Gastroesophageal sphincter (tissue), 4 donors: ENCODE results near the gene PBX1. TPM values are rescaled to one million over a fixed set of nuclear protein-coding genes. Genes with fewer than 3 reads are reported as not detected.

Experiments
- ATAC-seq: fragments of 150-250 bp; one replicate; pipeline ENCODE4 v1.9.1; 2016; ENCODE audit warnings: mild to moderate bottlenecking, moderate library complexity
- H3K27ac ChIP-seq, 4 donors: fragments of 200-600 bp; sonication (generic) in 3 of 4; 1 replicate in 3 of 4; 2 replicates in 1 of 4; pipeline ENCODE4 v1.5.1; 2016 to 2019
- H3K27me3 ChIP-seq: fragments of 200-600 bp; sonication (generic); one replicate; pipeline ENCODE4 v1.5.1; 2019
- H3K36me3 ChIP-seq, 2 donors: fragments of 200-600 bp; sonication (generic); one replicate each; pipeline ENCODE4 v1.5.1; 2019; ENCODE audit warnings: control low read depth in 1 of 2
- H3K4me1 ChIP-seq, 3 donors: fragments of 200-600 bp; sonication (generic); 1 replicate in 2 of 3; 2 replicates in 1 of 3; pipeline ENCODE4 v1.5.1; 2016 to 2019; ENCODE audit warnings: control low read depth in 2 of 3
- H3K4me3 ChIP-seq, 2 donors: fragments of 200-600 bp; sonication (generic); one replicate each; pipeline ENCODE4 v1.5.1; 2019; ENCODE audit warnings: mild to moderate bottlenecking in 1 of 2, moderate library complexity in 1 of 2
- H3K9me3 ChIP-seq, 3 donors: fragments of 200-600 bp; sonication (generic); one replicate each; pipeline ENCODE4 v1.5.1; 2017 to 2019; ENCODE audit warnings: control low read depth in 2 of 3
- CTCF ChIP-seq, 4 experiments: fragments of 200-600 bp in 2 of 4; fragments of 450-650 bp in 2 of 4; sonication (generic) in 1 of 4; IDR thresholded peaks; one replicate each; pipeline ENCODE4 v1.5.1; 2017 to 2019; ENCODE audit warnings: antibody characterized with exemption in 4 of 4, mild to moderate bottlenecking in 2 of 4, moderate library complexity in 2 of 4
- EP300 ChIP-seq: sonication (generic); formaldehyde crosslinking; IDR thresholded peaks from one replicate; pipeline ENCODE4 v1.6.1; 2017; ENCODE audit warnings: antibody characterized with exemption, mild to moderate bottlenecking
- POLR2A ChIP-seq, 2 donors: fragments of 450-650 bp; IDR thresholded peaks; one replicate each; pipeline ENCODE4 v1.6.1; 2017; ENCODE audit warnings: antibody characterized with exemption in 2 of 2, mild to moderate bottlenecking in 2 of 2, moderate library complexity in 1 of 2
- POLR2AphosphoS5 ChIP-seq: sonication (generic); formaldehyde crosslinking; IDR thresholded peaks from one replicate; pipeline ENCODE4 v1.6.1; 2017; ENCODE audit warnings: antibody characterized with exemption
- WGBS, 2 donors: methylation state at CpG; one replicate each; pipeline ENCODE4 v1.1.5; 2018; ENCODE audit warnings: low coverage in 1 of 2; 5-methylcytosine and 5-hydroxymethylcytosine counted together
- total RNA-seq, 4 donors: library from RNA; depleted of rRNA; stranded (reverse); fragments of >200 nt; gene quantifications; one replicate each; pipeline ENCODE4 v1.1.0, GENCODE V29; 2016

The PBX1 gene
- total RNA-seq, 4 donors from 2014 or later, result 75.8 to 177 (median 140) TPM

GRCh38 chr1:164569241-164569640, 10.3 kb downstream of the PBX1 start:
- no peaks in the 10 kb centered on the region for H3K27me3 ChIP-seq

GRCh38 chr1:164569866-164570265, 10.9 kb downstream of the PBX1 start:
- H3K36me3 ChIP-seq, result peaks cover 0 to 11% of the 10 kb centered on the region in 2 donors
- peak overlapping the region; percentile 30 to 89 (median 71) for H3K27ac ChIP-seq
- peaks cover 4 to 89% (median 13%) of the 10 kb centered on the region in 3 donors for H3K4me1 ChIP-seq
- TF ChIP-seq POLR2AphosphoS5, result peak; percentile 11
- no peak for TF ChIP-seq CTCF (IDR thresholded peaks at IDR 0.05)
- no peak for TF ChIP-seq EP300
- H3K9me3 ChIP-seq, result no peaks in the 10 kb centered on the region
- ATAC-seq, result no peak
- 68 to 73% methylated on average over 4 of the region's 4 CpGs for WGBS, 2 donors
- no peaks in the 10 kb centered on the region for H3K27me3 ChIP-seq
- H3K4me3 ChIP-seq, result peak overlapping the region in 1 of 2 donors; percentile 9

More at GRCh38 chr1:164569241-164569640, 10.3 kb downstream of the PBX1 start:
- peaks cover 4 to 83% (median 12%) of the 10 kb centered on the region in 3 donors for H3K4me1 ChIP-seq
- ATAC-seq, result no peak
- no peak overlapping the region for H3K4me3 ChIP-seq
- peaks cover 0 to 11% of the 10 kb centered on the region in 2 donors for H3K36me3 ChIP-seq
- no peak for TF ChIP-seq POLR2A (IDR thresholded peaks at IDR 0.05)
- TF ChIP-seq EP300, result no peak
- TF ChIP-seq CTCF (IDR thresholded peaks at IDR 0.05), result no peak
- no peak for TF ChIP-seq POLR2AphosphoS5
- peak overlapping the region; percentile 30 to 89 (median 71) for H3K27ac ChIP-seq
- WGBS, 2 donors, result 84 to 86% methylated on average over 1 to 2 of the region's 2 CpGs
- no peaks in the 10 kb centered on the region for H3K9me3 ChIP-seq

GRCh38 chr1:164571333-164571732, 12.3 kb downstream of the PBX1 start:
- H3K4me3 ChIP-seq, result no peak overlapping the region
- H3K4me1 ChIP-seq, result peaks cover 4 to 92% (median 16%) of the 10 kb centered on the region in 3 donors
- peaks cover 0 to 11% of the 10 kb centered on the region in 2 donors for H3K36me3 ChIP-seq
- no peak for TF ChIP-seq POLR2A (IDR thresholded peaks at IDR 0.05)
- TF ChIP-seq POLR2AphosphoS5, result no peak
- TF ChIP-seq EP300, result no peak
- ATAC-seq, result no peak
- WGBS, 2 donors, result 91 to 100% methylated on average over 1 to 3 of the region's 3 CpGs
- no peaks in the 10 kb centered on the region for H3K9me3 ChIP-seq
- H3K27ac ChIP-seq, result no peak overlapping the region
- no peaks in the 10 kb centered on the region for H3K27me3 ChIP-seq

- peaks cover 18 to 92% (median 19%) of the 10 kb centered on the region in 3 donors for H3K4me1 ChIP-seq
- H3K36me3 ChIP-seq, result peaks cover 0 to 7% of the 10 kb centered on the region in 2 donors
- TF ChIP-seq CTCF (IDR thresholded peaks at IDR 0.05) (no peak), POLR2A (IDR thresholded peaks at IDR 0.05) (no peak), POLR2AphosphoS5 (no peak), EP300 (no peak)
- peak overlapping the region in 1 of 2 donors; percentile 48 for H3K4me3 ChIP-seq
- whole genome bisulfite sequencing, 2 donors, result 35 to 45% methylated on average over 4 to 5 of the region's 5 CpGs
- peak overlapping the region; percentile 67 to 92 (median 86) for H3K27ac ChIP-seq
- no peaks in the 10 kb centered on the region for H3K27me3 ChIP-seq
- H3K9me3 ChIP-seq, result no peaks in the 10 kb centered on the region
- ATAC-seq, result no peak
These were observed 16.4 kb downstream of the PBX1 start for GRCh38 chr1:164575356-164575886.

- peak; percentile 56 for ATAC-seq
- no peaks in the 10 kb centered on the region for H3K27me3 ChIP-seq
- whole genome bisulfite sequencing, 2 donors, result 36 to 40% methylated on average over 14 to 16 of the region's 66 CpGs
- H3K4me1 ChIP-seq, result peaks cover 18 to 100% (median 19%) of the 10 kb centered on the region in 3 donors
- peak overlapping the region; percentile 26 to 48 for H3K4me3 ChIP-seq
- peak overlapping the region; percentile 67 to 92 (median 86) for H3K27ac ChIP-seq
- no peaks in the 10 kb centered on the region for H3K9me3 ChIP-seq
- TF ChIP-seq EP300 (no peak), POLR2AphosphoS5 (peak; percentile 42), POLR2A (IDR thresholded peaks at IDR 0.05) (no peak), CTCF (IDR thresholded peaks at IDR 0.05) (peak in 2 of 4 experiments; percentile 8 to 13)
- no peaks in the 10 kb centered on the region for H3K36me3 ChIP-seq
These were observed 17.6 kb downstream of the PBX1 start for GRCh38 chr1:164576291-164577271.
